Left lung (tissue), 10 donors: ENCODE results near the gene SLF2. TPM values are rescaled to one million over a fixed set of nuclear protein-coding genes. Genes with fewer than 3 reads are reported as not detected.

Experiments used
- ATAC-seq: fragments of 200-7000 bp; cut with Tn5 transposase; one replicate; pipeline ENCODE4 v1.9.1; 2020; ENCODE audit warnings: moderate library complexity
- DNase-seq, 4 donors: peaks; one replicate each; pipeline ENCODE4 v3.0.0-alpha.2; 2013 to 2020
- H3K27ac ChIP-seq, 2 donors: fragments of 200-600 bp; sonication (generic) in 1 of 2; one replicate each; pipeline versions ENCODE4 v1.5.0 to v1.8.0; 2020 to 2021
- H3K27me3 ChIP-seq, 2 donors: fragments of 200-600 bp; sonication (generic) in 1 of 2; one replicate each; pipeline versions ENCODE4 v1.5.0 to v1.8.0; 2020 to 2021
- H3K36me3 ChIP-seq, 2 donors: fragments of 200-600 bp; sonication (generic) in 1 of 2; one replicate each; pipeline versions ENCODE4 v1.5.0 to v1.8.0; 2020 to 2021
- H3K4me1 ChIP-seq, 2 donors: fragments of 200-600 bp; one replicate each; pipeline ENCODE4 v1.8.0; 2021
- H3K4me3 ChIP-seq, 2 donors: fragments of 200-600 bp; sonication (generic) in 1 of 2; one replicate each; pipeline versions ENCODE4 v1.5.0 to v1.8.0; 2020 to 2021; ENCODE audit warnings: mild to moderate bottlenecking in 1 of 2
- H3K9me3 ChIP-seq, 2 donors: fragments of 200-600 bp; sonication (generic) in 1 of 2; one replicate each; pipeline versions ENCODE4 v1.5.0 to v1.8.0; 2020 to 2021
- intact Hi-C, 2 donors: fragments of 100-400 bp; cut with DNase I; formaldehyde crosslinking; loops; one replicate each; pipeline versions ENCODE4 v1.11.2 to v1.14.2; 2022
- polyA plus RNA-seq, 6 donors: library from polyadenylated mRNA; unstranded; fragments of 120-200 nt; gene quantifications; one replicate each; pipeline ENCODE4 v1.2.1, GENCODE V29; 2013; ENCODE audit not compliant: insufficient read length in 6 of 6
- total RNA-seq, 2 donors: library from RNA; stranded (reverse); fragmentation: NEBNext Ultra II Directional; extraction: Animal tissue kit (Norgen Biotek cat#: 25700); gene quantifications; one replicate each; pipeline ENCODE4 v1.2.1, GENCODE V29; 2021
- TF ChIP-seq, protein P1 (sequence below), 2 donors: fragments of 200-600 bp; sonication (generic) in 1 of 2; IDR thresholded peaks; one replicate each; pipeline versions ENCODE4 v1.5.0 to v1.8.0; 2021; ENCODE audit warnings: antibody characterized with exemption in 2 of 2
- donor health status: DM: no; HTN: yes; CAD: no.
- donor health status: DM: no; HTN: no; CAD: no.

The SLF2 gene
- total and polyA plus RNA-seq, 8 donors = 26.4 to 70.7 (median 60.4) TPM

DNA sequence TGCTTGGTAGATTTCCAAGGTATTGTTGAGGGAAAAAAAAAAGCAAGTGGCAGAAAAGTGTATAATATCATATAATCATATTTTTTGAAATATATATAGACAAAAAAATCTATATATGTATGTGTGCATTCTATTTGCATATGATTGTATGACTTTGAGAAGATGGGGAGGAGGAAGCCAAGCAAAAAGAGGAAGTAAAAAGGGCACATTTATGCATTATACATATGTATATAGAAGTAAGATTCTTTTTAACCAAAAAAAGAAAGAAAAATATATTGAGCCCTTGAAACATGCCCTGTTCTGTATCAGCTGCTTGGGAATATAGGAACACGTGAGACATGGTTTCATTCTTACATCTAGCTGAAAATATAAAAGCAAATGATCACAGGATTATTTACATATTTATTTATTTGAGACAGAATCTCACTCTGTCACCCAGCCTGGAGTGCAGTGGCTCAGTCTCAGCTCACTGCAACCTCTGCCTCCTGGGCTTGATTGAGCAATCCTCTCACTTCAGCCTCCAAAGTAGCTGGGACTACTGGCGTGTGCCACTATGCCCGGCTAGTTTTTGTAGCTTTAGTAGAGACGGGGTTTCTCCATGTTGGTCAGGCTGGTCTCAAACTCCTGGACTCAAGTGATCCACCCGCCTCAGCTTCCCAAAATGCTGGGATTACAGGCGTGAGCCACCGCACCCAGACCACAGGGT, 18.0 kb upstream of the SLF2 start:
- TF ChIP-seq, protein P1, sequence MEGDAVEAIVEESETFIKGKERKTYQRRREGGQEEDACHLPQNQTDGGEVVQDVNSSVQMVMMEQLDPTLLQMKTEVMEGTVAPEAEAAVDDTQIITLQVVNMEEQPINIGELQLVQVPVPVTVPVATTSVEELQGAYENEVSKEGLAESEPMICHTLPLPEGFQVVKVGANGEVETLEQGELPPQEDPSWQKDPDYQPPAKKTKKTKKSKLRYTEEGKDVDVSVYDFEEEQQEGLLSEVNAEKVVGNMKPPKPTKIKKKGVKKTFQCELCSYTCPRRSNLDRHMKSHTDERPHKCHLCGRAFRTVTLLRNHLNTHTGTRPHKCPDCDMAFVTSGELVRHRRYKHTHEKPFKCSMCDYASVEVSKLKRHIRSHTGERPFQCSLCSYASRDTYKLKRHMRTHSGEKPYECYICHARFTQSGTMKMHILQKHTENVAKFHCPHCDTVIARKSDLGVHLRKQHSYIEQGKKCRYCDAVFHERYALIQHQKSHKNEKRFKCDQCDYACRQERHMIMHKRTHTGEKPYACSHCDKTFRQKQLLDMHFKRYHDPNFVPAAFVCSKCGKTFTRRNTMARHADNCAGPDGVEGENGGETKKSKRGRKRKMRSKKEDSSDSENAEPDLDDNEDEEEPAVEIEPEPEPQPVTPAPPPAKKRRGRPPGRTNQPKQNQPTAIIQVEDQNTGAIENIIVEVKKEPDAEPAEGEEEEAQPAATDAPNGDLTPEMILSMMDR (IDR thresholded peaks at IDR 0.05) = no peak
- no peak overlapping the region for H3K4me3 ChIP-seq
- DNase-seq (no peak), ATAC-seq (no peak)
- no peaks in the 10 kb centered on the region for H3K4me1 ChIP-seq
- H3K9me3 ChIP-seq = no peaks in the 10 kb centered on the region
- H3K36me3 ChIP-seq = no peaks in the 10 kb centered on the region
- no peak overlapping the region for H3K27ac ChIP-seq
- intact Hi-C loops = no loop called here
- H3K27me3 ChIP-seq = peaks cover 0 to 54% of the 10 kb centered on the region in 2 donors

DNA sequence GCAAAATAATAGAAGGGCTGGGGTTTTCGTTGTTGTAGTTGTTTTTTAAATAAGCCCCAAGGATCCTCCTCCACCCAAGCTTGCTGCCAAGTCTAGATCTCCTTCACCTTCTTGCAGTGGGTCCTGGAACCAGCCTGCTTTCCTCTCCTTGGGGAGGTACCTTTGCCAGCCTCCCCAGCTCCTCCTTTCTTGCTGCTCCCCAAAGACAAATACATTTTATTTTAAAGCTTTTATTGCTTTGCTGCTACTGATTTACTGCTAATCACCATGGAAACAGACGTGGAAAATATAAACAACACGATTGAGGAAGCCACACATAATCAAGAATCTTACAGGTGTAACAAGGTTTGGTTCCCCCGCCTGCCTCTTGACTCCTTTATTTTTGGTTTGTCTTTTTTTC, 17.4 kb upstream of the SLF2 start:
- Histone ChIP-seq H3K4me3 (no peak overlapping the region), H3K36me3 (no peaks in the 10 kb centered on the region), H3K27ac (no peak overlapping the region), H3K27me3 (peaks cover 0 to 48% of the 10 kb centered on the region in 2 donors), H3K4me1 (no peaks in the 10 kb centered on the region), H3K9me3 (no peaks in the 10 kb centered on the region)
- ATAC-seq = no peak
- intact Hi-C loops = no loop called here
- no peak for DNase-seq
- TF ChIP-seq, protein P1 (IDR thresholded peaks at IDR 0.05) = no peak

DNA sequence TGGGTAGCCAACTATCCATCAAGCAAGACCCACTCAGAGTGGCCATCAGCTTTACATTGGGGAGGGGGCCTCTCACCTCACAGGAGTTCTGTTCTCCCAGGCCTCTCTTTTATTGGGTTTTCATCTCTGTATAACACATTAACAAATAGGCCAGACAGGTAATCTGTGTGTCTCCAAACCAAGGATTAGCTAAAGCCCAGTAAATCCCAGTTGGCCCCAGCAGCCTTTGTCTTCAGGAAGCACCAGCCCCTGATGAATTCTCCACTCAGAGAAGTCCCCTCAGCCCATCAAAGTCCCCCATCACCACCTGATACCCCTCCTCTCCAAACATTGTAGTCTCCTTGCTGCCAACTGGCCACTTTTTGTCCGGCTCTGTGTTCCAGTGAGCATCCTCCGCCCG, 16.9 kb upstream of the SLF2 start:
- no peak overlapping the region for H3K4me3 ChIP-seq
- H3K27ac ChIP-seq = no peak overlapping the region
- no peaks in the 10 kb centered on the region for H3K36me3 ChIP-seq
- H3K4me1 ChIP-seq = no peaks in the 10 kb centered on the region
- no peak for ATAC-seq
- intact Hi-C loops = no loop called here
- DNase-seq = no peak
- H3K27me3 ChIP-seq = peaks cover 0 to 43% of the 10 kb centered on the region in 2 donors
- no peaks in the 10 kb centered on the region for H3K9me3 ChIP-seq
- TF ChIP-seq, protein P1 (IDR thresholded peaks at IDR 0.05) = no peak

DNA sequence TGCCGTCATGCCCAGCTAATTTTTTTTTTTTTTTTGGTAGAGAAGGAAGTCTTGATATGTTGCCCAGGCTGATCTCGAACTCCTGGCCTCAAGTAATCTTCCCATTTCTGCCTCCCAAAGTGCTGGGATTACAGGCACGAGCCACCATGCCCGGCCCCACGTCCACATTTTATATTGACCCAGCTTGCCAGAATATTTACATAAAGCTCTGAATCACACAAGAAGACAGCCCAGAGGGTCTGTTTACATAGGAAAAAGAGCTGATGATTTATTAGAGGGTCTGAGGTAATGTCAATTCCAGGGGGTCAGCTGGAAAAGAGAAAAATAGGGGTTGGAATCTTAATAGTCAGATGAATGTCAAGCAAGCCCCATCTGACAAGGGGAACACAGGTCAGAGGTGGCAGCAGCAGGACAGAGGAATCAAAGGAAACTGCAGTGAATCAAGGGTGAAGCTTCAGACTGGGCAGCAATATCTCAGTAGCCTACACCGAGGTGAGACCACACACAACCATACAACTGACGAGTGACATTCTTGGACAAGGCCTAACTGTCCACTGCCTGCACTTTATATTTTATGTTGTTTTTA, 15.8 kb upstream of the SLF2 start:
- Histone ChIP-seq H3K4me3 (no peak overlapping the region), H3K36me3 (no peaks in the 10 kb centered on the region), H3K27ac (no peak overlapping the region), H3K4me1 (no peaks in the 10 kb centered on the region), H3K9me3 (no peaks in the 10 kb centered on the region), H3K27me3 (peaks cover 0 to 33% of the 10 kb centered on the region in 2 donors)
- ATAC-seq = no peak
- no peak for DNase-seq
- TF ChIP-seq, protein P1 (IDR thresholded peaks at IDR 0.05) = no peak
- intact Hi-C loops = no loop called here

DNA sequence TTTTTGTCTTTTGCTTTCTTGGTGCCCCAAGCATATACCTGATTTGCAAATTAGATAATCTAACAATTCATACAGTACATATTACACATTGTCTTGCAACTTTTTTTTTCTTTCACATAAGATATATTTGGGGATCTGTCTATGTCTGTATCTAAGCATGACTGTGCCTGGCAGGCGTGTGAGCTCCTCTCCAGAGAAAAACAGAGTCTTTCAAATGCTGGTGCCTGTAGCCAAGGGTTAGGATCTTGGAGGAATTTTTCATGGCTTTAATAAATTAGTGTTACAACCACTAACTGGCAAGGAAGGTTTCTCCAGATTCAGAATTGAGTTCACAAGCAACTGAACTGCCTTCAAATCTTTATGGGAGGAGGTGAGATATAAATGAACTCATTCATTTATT, 14.8 kb upstream of the SLF2 start:
- intact Hi-C loops = no loop called here
- H3K27me3 ChIP-seq = peaks cover 0 to 23% of the 10 kb centered on the region in 2 donors
- H3K4me3 ChIP-seq = no peak overlapping the region
- ATAC-seq (no peak), DNase-seq (no peak)
- no peaks in the 10 kb centered on the region for H3K9me3 ChIP-seq
- TF ChIP-seq, protein P1 (IDR thresholded peaks at IDR 0.05) = no peak
- no peak overlapping the region for H3K27ac ChIP-seq
- no peaks in the 10 kb centered on the region for H3K4me1 ChIP-seq
- H3K36me3 ChIP-seq = no peaks in the 10 kb centered on the region
